ENCODE results near the gene EDAR.
A peak's percentile ranks its signal among the peaks of the same experiment; 100 is the strongest.

EDAR gene

GRCh38 chr2:108971661-108972566, 17.1 kb downstream of the EDAR start:
- no peak overlapping the region for H3K4me3 ChIP-seq
- peak overlapping the region in 10 of 21 experiments; percentile 12 to 86 (median 50) for H3K27ac ChIP-seq

DNA sequence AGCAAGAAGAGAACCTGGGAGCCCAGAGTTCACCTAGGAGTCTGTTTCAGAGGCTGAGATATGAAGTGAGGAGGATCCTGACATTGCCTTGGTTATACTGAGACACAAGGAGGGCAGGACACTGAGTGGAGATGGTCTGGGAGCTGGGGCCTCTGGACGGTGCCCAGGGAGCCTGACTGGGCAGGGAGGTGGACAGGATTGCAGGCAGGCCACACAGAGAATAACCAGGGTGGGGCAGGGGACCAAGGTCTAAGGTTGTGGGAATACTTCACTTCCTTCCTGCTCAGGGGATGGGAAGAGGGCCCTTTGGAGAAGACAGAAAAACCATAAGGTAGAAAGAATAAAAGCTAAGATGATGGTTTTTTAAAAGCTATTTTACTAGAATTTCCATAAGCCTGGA, 18.7 kb downstream of the EDAR start:
- H3K27ac ChIP-seq: no peak overlapping the region

DNA sequence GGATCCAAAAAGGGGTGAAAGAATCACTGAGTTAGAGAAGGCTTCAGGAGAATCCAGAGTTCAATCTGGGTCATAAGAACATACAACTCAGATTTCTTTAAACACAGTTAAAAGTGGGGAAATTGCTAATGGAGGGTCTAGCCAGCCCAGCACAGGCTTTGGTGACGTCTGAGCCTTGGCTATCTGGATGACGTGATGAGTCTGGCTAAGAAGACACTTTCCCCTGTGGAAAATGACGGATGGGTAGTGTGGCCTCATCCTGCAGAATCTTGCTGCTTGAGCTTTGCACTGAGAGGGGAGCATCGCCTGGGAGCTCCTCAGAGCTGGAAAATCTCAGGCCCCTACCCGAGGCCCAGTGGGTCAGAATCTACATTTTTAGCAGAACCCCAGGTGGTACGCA, 19.2 kb downstream of the EDAR start:
- Histone ChIP-seq H3K4me3 (no peak overlapping the region), H3K27ac (no peak overlapping the region)

More for the DNA sequence above, 18.7 kb downstream of the EDAR start:
- H3K4me3 ChIP-seq: no peak overlapping the region

- Histone ChIP-seq H3K4me3 (no peak overlapping the region), H3K27ac (no peak overlapping the region)
Observed at GRCh38 chr2:108968619-108969018, 20.4 kb downstream of the EDAR start.

DNA sequence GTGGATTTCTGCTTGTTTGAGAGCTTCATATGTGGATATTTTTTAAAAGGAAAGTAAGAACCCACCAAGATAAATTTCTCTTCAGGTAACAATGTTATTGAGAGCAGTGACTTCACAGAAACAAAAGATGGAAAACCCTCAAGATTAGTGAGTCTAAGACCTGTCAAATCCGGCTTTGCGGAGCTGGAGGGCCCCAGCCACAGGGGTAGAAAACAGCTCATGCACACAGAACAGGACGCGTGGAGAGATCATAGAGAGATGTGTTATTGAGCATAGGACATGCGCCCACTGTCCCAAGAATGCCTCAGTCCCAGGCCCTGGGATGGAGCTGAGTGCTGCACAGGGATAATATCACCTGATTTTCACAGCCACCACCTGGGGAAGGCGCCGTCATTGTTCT, 21.3 kb downstream of the EDAR start:
- no peak overlapping the region for H3K27ac ChIP-seq
- no peak overlapping the region for H3K4me3 ChIP-seq

GRCh38 chr2:108965540-108966289, 23.3 kb downstream of the EDAR start:
- Histone ChIP-seq H3K4me3 (no peak overlapping the region), H3K27ac (no peak overlapping the region)

- Histone ChIP-seq H3K27ac (no peak overlapping the region), H3K4me3 (no peak overlapping the region)
Observed at GRCh38 chr2:108963057-108963456, 26.0 kb downstream of the EDAR start.

- H3K27ac ChIP-seq: peak overlapping the region in 1 of 21 experiments; percentile 2
Observed at GRCh38 chr2:108961796-108962195, 27.2 kb downstream of the EDAR start.

DNA sequence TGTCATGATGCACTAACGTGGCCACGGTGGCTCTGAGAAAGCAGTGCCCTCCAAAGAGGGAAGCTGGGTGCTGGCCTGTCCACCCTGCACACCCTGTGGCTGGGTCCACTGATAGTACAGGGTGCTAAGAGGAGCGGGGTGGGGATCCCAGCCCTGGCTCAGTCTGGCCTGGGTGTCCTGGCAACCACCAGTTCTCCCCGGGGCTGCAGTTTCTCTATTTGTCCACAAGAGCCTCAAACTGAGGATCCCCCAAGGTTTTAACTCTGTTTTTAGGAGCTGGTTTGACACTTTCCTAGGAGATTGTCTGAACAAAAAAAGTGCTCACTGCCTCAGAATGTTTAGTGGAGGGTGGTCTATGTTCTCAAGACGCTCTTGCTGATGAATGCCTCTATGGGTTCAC, 29.0 kb downstream of the EDAR start:
- no peak overlapping the region for H3K4me3 ChIP-seq
- no peak overlapping the region for H3K27ac ChIP-seq

More at GRCh38 chr2:108961796-108962195, 27.2 kb downstream of the EDAR start:
- no peak overlapping the region for H3K4me3 ChIP-seq

DNA sequence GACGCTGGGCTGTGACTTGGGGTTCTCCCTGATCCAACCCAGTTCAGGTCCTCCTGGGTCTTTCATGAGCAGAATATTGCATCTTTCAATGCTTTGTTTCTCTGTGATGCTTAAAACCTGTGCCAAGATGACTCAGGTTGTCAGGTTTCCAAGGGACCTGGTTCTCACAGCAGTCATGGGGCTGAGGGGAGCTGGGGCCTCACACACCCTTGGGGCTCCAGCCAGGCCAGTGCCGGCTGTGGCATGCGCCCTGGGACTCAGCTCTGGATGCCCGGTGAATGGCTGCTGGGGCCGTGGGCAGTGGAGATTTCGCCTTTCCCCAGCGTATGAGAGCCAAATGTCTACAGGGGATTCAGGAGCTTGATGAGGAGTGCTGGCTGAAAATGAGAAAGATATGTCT, 29.6 kb downstream of the EDAR start:
- Histone ChIP-seq H3K4me3 (no peak overlapping the region), H3K27ac (peak overlapping the region in 2 of 21 experiments; percentile 12 to 32)

GRCh38 chr2:108958632-108959341, 30.2 kb downstream of the EDAR start:
- no peak overlapping the region for H3K4me3 ChIP-seq
- peak overlapping the region in 8 of 21 experiments; percentile 12 to 52 (median 31) for H3K27ac ChIP-seq

- Histone ChIP-seq H3K4me3 (no peak overlapping the region), H3K27ac (peak overlapping the region in 5 of 21 experiments; percentile 12 to 51 (median 30))
Observed at GRCh38 chr2:108958002-108958401, 31.0 kb downstream of the EDAR start.

GRCh38 chr2:108956375-108956774, 32.6 kb downstream of the EDAR start:
- Histone ChIP-seq H3K27ac (no peak overlapping the region), H3K4me3 (no peak overlapping the region)

DNA sequence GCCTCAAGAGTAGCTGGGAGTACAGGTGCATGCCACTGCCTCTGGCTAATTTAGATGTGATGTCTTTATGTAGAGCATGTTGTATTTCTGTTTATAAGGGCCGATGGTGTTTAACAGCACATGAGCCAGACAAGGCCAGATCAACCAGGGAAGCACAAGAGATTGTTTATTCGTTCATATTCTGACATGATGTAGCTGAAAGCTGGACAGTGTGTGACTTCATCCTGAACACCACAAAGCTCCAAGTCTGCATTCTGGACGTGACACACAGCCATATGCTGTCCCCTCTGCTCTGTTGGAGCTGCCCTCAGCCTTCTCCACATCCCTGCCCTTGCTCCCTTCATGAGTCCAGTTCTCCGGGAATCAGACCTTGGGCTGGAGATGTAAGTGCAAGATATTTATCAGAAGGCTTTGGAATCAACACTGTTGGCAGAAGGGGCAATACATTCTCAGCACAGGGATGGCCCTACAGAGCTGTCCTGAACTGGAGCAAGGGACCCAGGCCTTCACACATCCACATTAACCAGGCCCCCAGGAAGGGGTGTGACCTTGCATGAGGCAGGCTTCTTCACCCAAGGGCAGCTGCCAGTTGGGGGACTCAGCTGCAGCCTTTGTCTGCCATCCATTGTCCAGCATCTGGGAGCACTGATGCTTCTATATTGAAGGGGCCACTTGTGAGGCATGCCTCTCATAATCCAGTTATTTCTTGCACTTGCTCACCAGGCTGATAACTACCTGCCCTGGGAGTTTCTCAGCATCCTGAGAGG, 38.5 kb downstream of the EDAR start:
- Histone ChIP-seq H3K27ac (no peak overlapping the region), H3K4me3 (no peak overlapping the region)

DNA sequence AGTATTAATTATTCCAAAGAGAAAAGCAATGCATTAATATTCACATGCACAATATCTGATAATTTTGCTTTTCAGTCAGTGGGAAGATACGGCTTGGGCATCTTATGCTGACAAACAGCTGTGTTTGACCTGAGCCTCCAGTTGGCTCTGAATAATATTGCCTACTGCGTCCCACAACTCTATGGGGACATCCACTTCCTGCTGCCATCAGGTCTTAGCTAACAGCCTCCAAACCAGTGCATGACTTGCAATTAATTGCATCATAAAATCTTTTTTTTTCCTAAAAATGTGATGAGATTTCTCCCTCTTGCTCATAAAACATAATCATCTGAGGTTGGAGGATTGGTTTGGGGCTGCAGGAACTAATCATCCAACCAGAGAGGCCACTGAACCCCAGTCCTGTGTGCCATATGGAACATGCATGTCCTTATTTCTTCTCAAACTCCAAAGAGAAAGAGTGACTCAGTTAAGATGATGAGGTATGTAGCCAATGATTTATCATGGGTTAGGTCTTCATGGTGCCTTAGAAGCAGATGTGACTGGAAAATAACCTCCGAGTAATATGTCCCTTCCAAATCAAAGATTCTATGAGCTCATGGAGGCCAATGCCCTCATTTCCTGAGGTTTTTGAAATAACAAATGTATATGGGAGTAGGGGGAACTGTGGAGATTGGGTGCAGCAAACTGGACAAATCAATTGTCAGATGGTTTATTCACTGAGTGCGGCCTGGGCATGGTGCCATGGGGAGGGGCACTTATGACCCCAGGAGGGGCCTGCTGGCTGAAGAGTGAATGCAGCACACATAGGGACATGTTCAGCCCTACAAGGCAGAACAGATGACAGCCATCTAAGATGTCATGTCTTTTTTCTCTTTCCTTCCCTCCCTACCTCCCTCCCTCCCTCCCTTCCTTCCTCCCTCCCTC, 39.4 kb downstream of the EDAR start:
- Histone ChIP-seq H3K27ac (no peak overlapping the region), H3K4me3 (no peak overlapping the region)

- no peak overlapping the region for H3K27ac ChIP-seq
Observed at GRCh38 chr2:108947271-108947907, 41.6 kb downstream of the EDAR start.

GRCh38 chr2:108946442-108946841, 42.6 kb downstream of the EDAR start:
- H3K27ac ChIP-seq: no peak overlapping the region
- no peak overlapping the region for H3K4me3 ChIP-seq

More at GRCh38 chr2:108947271-108947907, 41.6 kb downstream of the EDAR start:
- H3K4me3 ChIP-seq: no peak overlapping the region

- Histone ChIP-seq H3K4me3 (no peak overlapping the region), H3K27ac (no peak overlapping the region)
Observed at GRCh38 chr2:108945969-108946368, 43.1 kb downstream of the EDAR start.

All from skin epidermis (tissue), 12 donors.